ELR (cell line): ENCODE measurements around the gene ACHE.
A peak's percentile ranks its signal among the peaks of the same experiment; 100 is the strongest.
"Not testable (repeated sequence)": the region's sequence is repeated elsewhere in the genome, so short reads cannot be mapped to it uniquely, and the experiment has no call there.

ENCODE experiments used
- DNase-seq: peaks from one replicate; pipeline ENCODE4 v3.0.0-alpha.2; 2015; ENCODE audit warnings: low read depth

The ACHE gene

GRCh38 chr7:100861616-100861985 lies 34.1 kb downstream of the ACHE start:
- DNase-seq: no peak

- DNase-seq: no peak
Observed at GRCh38 chr7:100860702-100861615, 34.7 kb downstream of the ACHE start.

GRCh38 chr7:100859856-100860255 lies 35.8 kb downstream of the ACHE start:
- no peak for DNase-seq

GRCh38 chr7:100856871-100857282 lies 38.8 kb downstream of the ACHE start:
- DNase-seq: no peak

- DNase-seq: no peak
Observed at GRCh38 chr7:100855515-100855914, 40.2 kb downstream of the ACHE start.

GRCh38 chr7:100854899-100855298 lies 40.8 kb downstream of the ACHE start:
- not testable (repeated sequence) for DNase-seq

GRCh38 chr7:100854146-100854895 lies 41.4 kb downstream of the ACHE start:
- no peak for DNase-seq

- peak; percentile 92 for DNase-seq
Observed at GRCh38 chr7:100852048-100852872, 43.4 kb downstream of the ACHE start, which contains the start of gene SLC12A9. TSS of gene SLC12A9 (plus strand) at chr7:100852713. CDS start at chr7:100854198, 1,485 bp downstream.

GRCh38 chr7:100847360-100847759 lies 48.3 kb downstream of the ACHE start:
- DNase-seq: no peak

- no peak for DNase-seq
Observed at GRCh38 chr7:100840470-100841100, 55.1 kb downstream of the ACHE start.
